PC-3 (cell line): Measurements from ENCODE around the gene MSL3B.
A peak's percentile ranks its signal among the peaks of the same experiment; 100 is the strongest.

Experiments used
- EZH2 ChIP-seq: fragments of 300-600 bp; sonication (generic); IDR thresholded peaks from one replicate; pipeline ENCODE4 v1.6.1; 2017; ENCODE audit warnings: antibody characterized with exemption, mild to moderate bottlenecking, low read length; ENCODE audit not compliant: unreplicated experiment
- EZH2phosphoT487 ChIP-seq: fragments of 300-600 bp; sonication (generic); IDR thresholded peaks from 2 replicates; pipeline ENCODE4 v1.6.1; 2018; ENCODE audit warnings: mild to moderate bottlenecking, antibody characterized with exemption, low read length, borderline replicate concordance
- TF ChIP-seq, protein P1 (sequence below): fragments of 300-600 bp; sonication (generic); conservative IDR thresholded peaks from 2 replicates; pipeline ENCODE4 v1.5.1; 2017; ENCODE audit warnings: antibody characterized with exemption, low read depth, mild to moderate bottlenecking, low read length

DNA sequence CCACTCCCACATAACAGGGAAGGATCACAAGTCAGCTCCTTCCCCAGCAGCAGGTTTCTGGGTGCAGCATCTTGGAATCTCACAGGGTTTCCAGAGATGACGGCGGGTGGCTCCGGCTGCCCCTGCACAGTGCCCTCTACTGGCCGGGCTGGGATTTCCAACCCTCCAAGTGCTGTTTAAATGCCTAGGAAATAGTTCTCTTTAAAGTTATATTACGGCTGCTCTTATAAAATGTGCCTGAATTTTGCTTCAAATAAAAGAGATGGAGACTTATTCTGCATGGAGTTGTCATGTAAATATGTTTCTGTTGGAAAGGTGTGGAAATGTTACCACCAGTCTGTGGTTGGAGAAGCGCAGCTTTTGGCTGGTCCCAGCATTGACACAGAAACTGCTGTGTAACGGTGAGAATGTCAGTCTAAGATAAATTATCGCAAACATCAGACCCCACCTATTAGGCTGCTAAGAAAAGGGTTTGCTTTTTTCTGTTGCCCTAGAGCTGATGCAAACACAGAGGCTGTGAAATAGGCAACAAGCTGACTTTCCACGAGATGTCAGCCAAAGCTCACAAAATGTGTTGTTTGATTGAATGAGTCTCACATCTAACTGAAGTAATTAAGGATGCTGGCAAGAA is 10.6 kb downstream of the MSL3B start:
- TF ChIP-seq, protein P1, sequence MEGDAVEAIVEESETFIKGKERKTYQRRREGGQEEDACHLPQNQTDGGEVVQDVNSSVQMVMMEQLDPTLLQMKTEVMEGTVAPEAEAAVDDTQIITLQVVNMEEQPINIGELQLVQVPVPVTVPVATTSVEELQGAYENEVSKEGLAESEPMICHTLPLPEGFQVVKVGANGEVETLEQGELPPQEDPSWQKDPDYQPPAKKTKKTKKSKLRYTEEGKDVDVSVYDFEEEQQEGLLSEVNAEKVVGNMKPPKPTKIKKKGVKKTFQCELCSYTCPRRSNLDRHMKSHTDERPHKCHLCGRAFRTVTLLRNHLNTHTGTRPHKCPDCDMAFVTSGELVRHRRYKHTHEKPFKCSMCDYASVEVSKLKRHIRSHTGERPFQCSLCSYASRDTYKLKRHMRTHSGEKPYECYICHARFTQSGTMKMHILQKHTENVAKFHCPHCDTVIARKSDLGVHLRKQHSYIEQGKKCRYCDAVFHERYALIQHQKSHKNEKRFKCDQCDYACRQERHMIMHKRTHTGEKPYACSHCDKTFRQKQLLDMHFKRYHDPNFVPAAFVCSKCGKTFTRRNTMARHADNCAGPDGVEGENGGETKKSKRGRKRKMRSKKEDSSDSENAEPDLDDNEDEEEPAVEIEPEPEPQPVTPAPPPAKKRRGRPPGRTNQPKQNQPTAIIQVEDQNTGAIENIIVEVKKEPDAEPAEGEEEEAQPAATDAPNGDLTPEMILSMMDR, result peak; percentile 87
- TF ChIP-seq EZH2phosphoT487, result no peak
- TF ChIP-seq EZH2, result no peak
